ENCODE results near the gene SEMA5B.

DNA sequence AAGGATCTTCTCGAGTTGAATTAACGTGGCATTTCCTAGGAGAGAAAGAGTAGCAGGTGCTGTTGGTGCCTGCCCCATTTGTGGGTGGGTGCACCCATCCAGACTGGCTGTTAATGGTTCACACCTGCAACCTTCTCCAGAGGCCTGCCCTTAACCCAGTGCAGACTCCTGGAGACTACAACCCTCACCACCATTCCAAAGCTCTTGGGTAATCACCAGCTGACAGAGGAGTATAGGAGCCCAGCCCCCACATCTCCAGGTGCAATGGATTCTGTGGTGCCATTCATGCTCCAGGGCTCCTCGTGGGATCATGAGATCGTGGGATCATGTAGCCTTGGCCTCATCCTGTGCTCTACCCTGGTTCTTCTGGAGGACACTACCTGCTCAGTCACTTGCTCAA, 60.2 kb downstream of the SEMA5B start:
- TF ChIP-seq CTCF (IDR thresholded peaks at IDR 0.05; ENCODE audit: insufficient read depth, low read length, poor library complexity, severe bottlenecking) (no peak), EZH2phosphoT487 (conservative IDR thresholded peaks at IDR 0.05; ENCODE audit: low read length) (no peak)
